Activated CD8-positive, alpha-beta memory T cell treated with anti-CD3 and anti-CD28 coated beads, Interleukin-2, amount 10 ng/mL, durations not matched to agents 7 days and 5 days (primary cell): Measurements from ENCODE around the gene ASTN2. TPM values are rescaled to one million over a fixed set of nuclear protein-coding genes. Genes with fewer than 3 reads are reported as not detected.
"Not testable (repeated sequence)": the region's sequence is repeated elsewhere in the genome, so short reads cannot be mapped to it uniquely, and the experiment has no call there.

Experiments used
- ATAC-seq: fragments of 150-1000 bp; cut with Tn5 transposase; one replicate; pipeline ENCODE4 v1.10.0; 2021; ENCODE audit warnings: moderate library complexity
- CTCF ChIA-PET: fragments of 350-600 bp; sonication (Branson Sonifier 250); formaldehyde crosslinking; loops from one replicate; lab custom pipeline; 2021; ENCODE audit warnings: antibody characterized with exemption; lab: Charles Lee
- DNase-seq: peaks from one replicate; pipeline ENCODE4 v3.0.0-alpha.2; 2020
- H3K27ac Mint-ChIP-seq: one replicate; pipeline ENCODE4 v1.8.0; 2021; ENCODE audit warnings: mild to moderate bottlenecking, mixed read lengths
- H3K27me3 Mint-ChIP-seq: one replicate; pipeline ENCODE4 v1.8.0; 2021; ENCODE audit warnings: mixed read lengths
- H3K36me3 Mint-ChIP-seq: one replicate; pipeline ENCODE4 v1.8.0; 2021; ENCODE audit warnings: mild to moderate bottlenecking, mixed read lengths
- H3K4me1 Mint-ChIP-seq: one replicate; pipeline ENCODE4 v1.8.0; 2021; ENCODE audit warnings: mixed read lengths
- H3K4me3 Mint-ChIP-seq: one replicate; pipeline ENCODE4 v1.8.0; 2021; ENCODE audit warnings: mild to moderate bottlenecking, moderate library complexity, mixed read lengths
- H3K9me3 Mint-ChIP-seq: one replicate; pipeline ENCODE4 v1.8.0; 2022; ENCODE audit warnings: low read depth, mixed read lengths
- total RNA-seq, 2 experiments: library from RNA; stranded (reverse); gene quantifications; one replicate each; pipeline ENCODE4 v1.2.3, GENCODE V29; 2021

ASTN2 gene
- total RNA-seq, 2 experiments from 2014 or later, result 4.0 to 5.4 TPM

- CTCF ChIA-PET, result no interaction called here
- Mint-ChIP-seq H3K36me3 (no peaks in the 10 kb centered on the region), H3K9me3 (no peaks in the 10 kb centered on the region), H3K27ac (no peak overlapping the region), H3K27me3 (no peaks in the 10 kb centered on the region), H3K4me1 (no peaks in the 10 kb centered on the region), H3K4me3 (no peak overlapping the region)
- DNase-seq (no peak), ATAC-seq (no peak)
These were observed 501.3 kb downstream of the ASTN2 start for GRCh38 chr9:116913536-116913935.

GRCh38 chr9:116910201-116910600 lies 504.7 kb downstream of the ASTN2 start:
- H3K27ac Mint-ChIP-seq, result no peak overlapping the region
- ATAC-seq (no peak), DNase-seq (no peak)
- H3K4me3 Mint-ChIP-seq, result no peak overlapping the region
- no peaks in the 10 kb centered on the region for H3K9me3 Mint-ChIP-seq
- no peaks in the 10 kb centered on the region for H3K4me1 Mint-ChIP-seq
- no peaks in the 10 kb centered on the region for H3K36me3 Mint-ChIP-seq
- CTCF ChIA-PET, result no interaction called here
- H3K27me3 Mint-ChIP-seq, result no peaks in the 10 kb centered on the region

GRCh38 chr9:116907989-116908388 lies 506.9 kb downstream of the ASTN2 start:
- Mint-ChIP-seq H3K36me3 (no peaks in the 10 kb centered on the region), H3K9me3 (no peaks in the 10 kb centered on the region), H3K27ac (no peak overlapping the region), H3K4me3 (no peak overlapping the region), H3K27me3 (no peaks in the 10 kb centered on the region), H3K4me1 (no peaks in the 10 kb centered on the region)
- ATAC-seq (no peak), DNase-seq (no peak)
- CTCF ChIA-PET, result no interaction called here

DNA sequence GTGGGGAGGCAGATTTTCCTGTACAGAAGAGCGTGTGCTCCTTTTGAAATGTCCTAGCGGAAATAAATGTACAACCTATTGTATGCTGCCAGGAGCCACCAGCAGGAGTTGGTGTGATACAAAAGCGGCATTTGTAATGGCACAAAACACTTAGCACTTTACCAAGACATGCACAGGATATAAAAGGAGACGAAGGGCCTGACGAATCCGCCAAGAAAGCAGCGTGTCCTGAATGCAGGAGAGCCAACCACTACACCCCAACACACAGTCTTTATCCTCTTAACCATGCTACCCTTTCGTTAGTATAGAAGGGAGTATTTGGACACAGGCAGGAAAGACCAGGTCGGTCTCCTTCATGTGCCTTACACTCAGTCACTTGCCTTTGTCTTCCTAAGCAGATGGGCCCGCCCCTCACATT lies 509.7 kb downstream of the ASTN2 start:
- H3K27ac Mint-ChIP-seq, result no peak overlapping the region
- CTCF ChIA-PET, result no interaction called here
- ATAC-seq, result no peak
- DNase-seq, result no peak
- no peaks in the 10 kb centered on the region for H3K4me1 Mint-ChIP-seq
- no peaks in the 10 kb centered on the region for H3K9me3 Mint-ChIP-seq
- H3K27me3 Mint-ChIP-seq, result no peaks in the 10 kb centered on the region
- no peak overlapping the region for H3K4me3 Mint-ChIP-seq
- peaks cover 2% of the 10 kb centered on the region for H3K36me3 Mint-ChIP-seq

DNA sequence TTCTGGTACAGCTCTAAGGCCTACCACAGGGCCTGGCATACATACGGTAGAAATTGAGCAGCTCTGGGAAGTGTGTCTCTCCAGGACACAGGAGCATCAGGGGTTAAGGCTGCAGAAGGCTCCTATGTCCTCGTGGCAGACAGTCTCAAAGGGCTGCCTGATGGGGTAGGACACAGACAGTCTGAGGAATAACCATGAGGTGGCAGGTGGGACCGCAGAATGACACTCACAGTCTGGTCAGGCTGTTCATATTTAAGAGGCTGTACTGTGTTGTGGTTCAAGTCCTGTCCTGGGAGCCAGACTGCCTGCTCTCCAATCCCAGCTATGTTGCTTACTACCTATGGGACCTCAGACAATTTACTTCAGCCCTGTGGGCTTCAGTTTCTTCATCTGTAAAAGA lies 510.7 kb downstream of the ASTN2 start:
- no peak for DNase-seq
- ATAC-seq, result no peak
- H3K9me3 Mint-ChIP-seq, result peaks cover 3% of the 10 kb centered on the region
- no peak overlapping the region for H3K4me3 Mint-ChIP-seq
- H3K36me3 Mint-ChIP-seq, result peaks cover 2% of the 10 kb centered on the region
- CTCF ChIA-PET, result no interaction called here
- H3K27ac Mint-ChIP-seq, result no peak overlapping the region
- H3K4me1 Mint-ChIP-seq, result no peaks in the 10 kb centered on the region
- H3K27me3 Mint-ChIP-seq, result no peaks in the 10 kb centered on the region

GRCh38 chr9:116901260-116901659 lies 513.6 kb downstream of the ASTN2 start:
- DNase-seq (no peak), ATAC-seq (no peak)
- peaks cover 6% of the 10 kb centered on the region for H3K9me3 Mint-ChIP-seq
- CTCF ChIA-PET, result no interaction called here
- no peaks in the 10 kb centered on the region for H3K27me3 Mint-ChIP-seq
- no peak overlapping the region for H3K27ac Mint-ChIP-seq
- peaks cover 2% of the 10 kb centered on the region for H3K36me3 Mint-ChIP-seq
- no peaks in the 10 kb centered on the region for H3K4me1 Mint-ChIP-seq
- H3K4me3 Mint-ChIP-seq, result no peak overlapping the region

GRCh38 chr9:116900543-116900942 lies 514.3 kb downstream of the ASTN2 start:
- H3K4me3 Mint-ChIP-seq, result no peak overlapping the region
- no peak overlapping the region for H3K27ac Mint-ChIP-seq
- H3K36me3 Mint-ChIP-seq, result peaks cover 2% of the 10 kb centered on the region
- CTCF ChIA-PET, result no interaction called here
- H3K27me3 Mint-ChIP-seq, result no peaks in the 10 kb centered on the region
- H3K9me3 Mint-ChIP-seq, result peaks cover 6% of the 10 kb centered on the region
- DNase-seq (no peak), ATAC-seq (no peak)
- no peaks in the 10 kb centered on the region for H3K4me1 Mint-ChIP-seq

DNA sequence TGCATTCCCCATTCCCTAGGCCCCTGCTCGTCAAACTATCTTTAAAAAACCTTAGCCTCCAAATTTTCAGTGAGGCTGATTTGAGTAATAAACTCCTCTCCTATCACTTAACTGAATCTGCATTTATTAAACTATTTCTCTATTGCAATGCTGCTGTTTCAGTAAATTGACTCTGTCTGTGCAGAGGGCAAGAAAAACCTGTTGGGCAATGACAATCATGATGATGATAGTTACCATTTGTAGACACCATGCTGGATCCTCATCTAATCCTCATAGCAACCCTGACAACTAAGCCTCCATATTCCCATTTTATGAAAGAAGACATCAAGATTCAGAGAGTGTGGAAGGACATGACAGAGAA lies 514.9 kb downstream of the ASTN2 start:
- H3K27ac Mint-ChIP-seq, result no peak overlapping the region

GRCh38 chr9:116899337-116900006 lies 515.4 kb downstream of the ASTN2 start:
- H3K9me3 Mint-ChIP-seq, result peaks cover 6% of the 10 kb centered on the region
- no peak for ATAC-seq
- no peaks in the 10 kb centered on the region for H3K27me3 Mint-ChIP-seq

More for the DNA sequence above, 514.9 kb downstream of the ASTN2 start:
- Mint-ChIP-seq H3K27me3 (no peaks in the 10 kb centered on the region), H3K4me1 (no peaks in the 10 kb centered on the region), H3K36me3 (peaks cover 2% of the 10 kb centered on the region), H3K4me3 (no peak overlapping the region), H3K9me3 (peaks cover 6% of the 10 kb centered on the region)
- DNase-seq, result no peak
- no peak for ATAC-seq
- CTCF ChIA-PET, result no interaction called here

GRCh38 chr9:116898131-116898530 lies 516.7 kb downstream of the ASTN2 start:
- H3K27ac Mint-ChIP-seq, CTCF ChIA-PET, H3K9me3 Mint-ChIP-seq, H3K4me3 Mint-ChIP-seq, DNase-seq, H3K36me3 Mint-ChIP-seq, H3K4me1 Mint-ChIP-seq, ATAC-seq, H3K27me3 Mint-ChIP-seq: not testable (repeated sequence)

More at GRCh38 chr9:116899337-116900006, 515.4 kb downstream of the ASTN2 start:
- no peak for DNase-seq
- H3K36me3 Mint-ChIP-seq, result peaks cover 2% of the 10 kb centered on the region
- CTCF ChIA-PET, result no interaction called here
- H3K4me3 Mint-ChIP-seq, result no peak overlapping the region
- no peak overlapping the region for H3K27ac Mint-ChIP-seq
- no peaks in the 10 kb centered on the region for H3K4me1 Mint-ChIP-seq

DNA sequence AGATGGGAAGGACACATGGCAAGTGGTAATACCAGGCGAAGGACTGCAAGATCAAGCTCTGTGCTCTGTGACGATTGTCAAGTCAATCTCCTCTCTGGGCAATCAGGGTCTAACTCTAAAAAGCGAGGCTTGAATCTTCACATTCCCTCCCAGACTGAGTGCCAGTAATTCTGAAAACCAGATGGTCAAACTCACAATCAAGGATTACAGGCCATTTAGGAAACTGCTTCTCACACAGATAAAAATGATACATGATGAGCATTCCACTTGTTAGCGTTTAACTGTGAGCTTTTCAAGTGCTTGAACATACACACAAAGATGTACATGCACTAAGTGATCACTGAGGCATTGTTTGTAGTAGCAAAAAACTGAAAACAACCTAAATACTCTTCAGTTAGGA lies 517.7 kb downstream of the ASTN2 start:
- ATAC-seq (no peak), DNase-seq (no peak)
- H3K9me3 Mint-ChIP-seq, result peaks cover 6% of the 10 kb centered on the region
- CTCF ChIA-PET, result no interaction called here
- H3K4me3 Mint-ChIP-seq, result no peak overlapping the region
- H3K27ac Mint-ChIP-seq, result no peak overlapping the region
- peaks cover 2% of the 10 kb centered on the region for H3K36me3 Mint-ChIP-seq
- no peaks in the 10 kb centered on the region for H3K27me3 Mint-ChIP-seq
- no peaks in the 10 kb centered on the region for H3K4me1 Mint-ChIP-seq

GRCh38 chr9:116895961-116896360 lies 518.9 kb downstream of the ASTN2 start:
- Mint-ChIP-seq H3K27ac (no peak overlapping the region), H3K9me3 (peaks cover 6% of the 10 kb centered on the region), H3K27me3 (no peaks in the 10 kb centered on the region), H3K4me3 (no peak overlapping the region), H3K36me3 (peaks cover 1% of the 10 kb centered on the region), H3K4me1 (no peaks in the 10 kb centered on the region)
- no peak for DNase-seq
- CTCF ChIA-PET, result no interaction called here
- ATAC-seq, result no peak

GRCh38 chr9:116891424-116891823 lies 523.4 kb downstream of the ASTN2 start:
- ATAC-seq, result no peak
- CTCF ChIA-PET, result no interaction called here
- Mint-ChIP-seq H3K9me3 (no peaks in the 10 kb centered on the region), H3K27me3 (no peaks in the 10 kb centered on the region), H3K4me1 (no peaks in the 10 kb centered on the region), H3K36me3 (no peaks in the 10 kb centered on the region), H3K27ac (no peak overlapping the region), H3K4me3 (no peak overlapping the region)
- no peak for DNase-seq

GRCh38 chr9:116888476-116888875 lies 526.4 kb downstream of the ASTN2 start:
- H3K36me3 Mint-ChIP-seq, DNase-seq, H3K9me3 Mint-ChIP-seq, H3K4me3 Mint-ChIP-seq, H3K27ac Mint-ChIP-seq, CTCF ChIA-PET, ATAC-seq, H3K27me3 Mint-ChIP-seq, H3K4me1 Mint-ChIP-seq: not testable (repeated sequence)

DNA sequence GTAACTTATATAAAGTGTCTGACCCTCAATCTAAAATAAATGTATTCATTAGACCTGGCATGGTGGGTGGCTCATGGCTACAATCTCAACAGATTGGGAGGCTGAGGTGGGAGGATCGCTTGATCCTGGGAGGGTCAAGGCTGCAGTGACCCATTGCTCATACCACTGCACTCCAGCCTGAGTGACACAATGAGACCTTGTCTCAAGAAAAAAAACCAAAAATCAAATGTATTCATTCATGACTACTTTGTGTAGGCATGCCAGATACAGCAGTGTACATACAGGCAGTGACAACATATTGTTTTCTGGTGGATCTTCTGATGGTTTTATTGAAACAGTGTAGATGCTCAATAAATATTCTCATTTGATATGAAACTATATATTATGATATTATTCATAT lies 526.8 kb downstream of the ASTN2 start:
- ATAC-seq, result no peak
- CTCF ChIA-PET, result no interaction called here
- Mint-ChIP-seq H3K9me3 (no peaks in the 10 kb centered on the region), H3K36me3 (no peaks in the 10 kb centered on the region), H3K4me3 (no peak overlapping the region), H3K27ac (no peak overlapping the region), H3K27me3 (no peaks in the 10 kb centered on the region), H3K4me1 (no peaks in the 10 kb centered on the region)
- DNase-seq, result no peak
